HepG2 (cell line): ENCODE results near the gene ALKBH2. TPM values are rescaled to one million over a fixed set of nuclear protein-coding genes. Genes with fewer than 3 reads are reported as not detected.
A peak's percentile ranks its signal among the peaks of the same experiment; 100 is the strongest.

Experiments used
- ATAC-seq: fragments of 200-7000 bp; cut with Tn5 transposase; 3 replicates; pipeline ENCODE4 v1.9.1; 2020; ENCODE audit warnings: mild to moderate bottlenecking, moderate library complexity
- BruUV-seq: library from RNA; stranded (reverse); fragments of 400-500 nt; replicated peaks from 2 replicates; lab custom pipeline; 2021; lab: Mats Ljungman, UMichigan
- CTCF ChIA-PET: fragments of 300-600 bp; formaldehyde crosslinking; extraction: SDS; loops from one replicate; lab custom pipeline; 2021; ENCODE audit warnings: low total read pairs, inconsistent platforms, low intra/inter-chr PET ratio; lab: Yijun Ruan, JAX
- POLR2A ChIA-PET: fragments of 350-600 bp; sonication (Branson Sonifier 250); formaldehyde crosslinking; loops from one replicate; lab custom pipeline; 2020; ENCODE audit warnings: antibody characterized with exemption, inconsistent platforms; lab: Yijun Ruan, JAX
- DNase-seq: peaks from one replicate; pipeline ENCODE4 v3.0.0-alpha.2; 2015; ENCODE audit warnings: low spot score
- FAIRE-seq: peaks from 3 replicates; lab custom pipeline; 2011; peaks lifted over from hg19 to GRCh38; lab: Jason Lieb, UNC
- H2AFZ ChIP-seq: one replicate; pipeline ENCODE4 v1.6.1; 2011; ENCODE audit warnings: low read length, inconsistent platforms
- H3K27ac ChIP-seq: fragments of 300-600 bp; 3 replicates; pipeline ENCODE4 v1.8.0; 2011; ENCODE audit warnings: mixed run types, mild to moderate bottlenecking, mixed read lengths, low read length, inconsistent platforms; ENCODE audit not compliant: insufficient read depth; ENCODE audit errors: extremely low read length
- H3K27me3 ChIP-seq, 2 experiments: fragments of 200-600 bp in 1 of 2; 2 replicates in 1 of 2; 3 replicates in 1 of 2; pipeline versions ENCODE4 v1.6.0 to v1.8.0; 2011; ENCODE audit warnings: low read length in 2 of 2, mild to moderate bottlenecking in 2 of 2, moderate library complexity in 2 of 2, inconsistent platforms in 1 of 2; ENCODE audit not compliant: insufficient read depth in 2 of 2, control insufficient read depth in 1 of 2
- H3K36me3 ChIP-seq, 2 experiments: fragments of 200-600 bp in 1 of 2; replicated peaks in 1 of 2; 2 replicates in 1 of 2; 3 replicates in 1 of 2; pipeline versions ENCODE4 v1.5.1 to v1.8.0; 2011; ENCODE audit warnings: low read length in 2 of 2, inconsistent platforms in 1 of 2; ENCODE audit not compliant: insufficient read depth in 2 of 2, control insufficient read depth in 1 of 2
- H3K4me1 ChIP-seq: 2 replicates; pipeline ENCODE4 v1.5.1; 2012; ENCODE audit warnings: low read length, inconsistent platforms; ENCODE audit not compliant: insufficient read depth
- H3K4me2 ChIP-seq: 2 replicates; pipeline ENCODE4 v1.6.0; 2011; ENCODE audit warnings: low read depth, low read length, inconsistent platforms
- H3K4me3 ChIP-seq, 3 experiments: fragments of 200-600 bp in 1 of 3; sonication (generic), shearing (Covaris generic) in 1 of 3; replicated peaks in 1 of 3; 2 replicates each; pipeline ENCODE4 v1.5.1; 2011 to 2016; ENCODE audit warnings: low read length in 3 of 3, inconsistent platforms in 2 of 3, low read depth in 2 of 3, mild to moderate bottlenecking in 2 of 3, control low read depth in 1 of 3, mixed read lengths in 1 of 3; ENCODE audit not compliant: insufficient read depth in 1 of 3
- H3K79me2 ChIP-seq: one replicate; pipeline ENCODE4 v1.6.1; 2011; ENCODE audit warnings: low read length, inconsistent platforms; ENCODE audit not compliant: insufficient read depth
- H3K9ac ChIP-seq: 2 replicates; pipeline ENCODE4 v1.6.0; 2011; ENCODE audit warnings: mild to moderate bottlenecking, low read depth, low read length, inconsistent platforms; ENCODE audit not compliant: insufficient read depth
- H3K9me3 ChIP-seq: 2 replicates; pipeline ENCODE4 v1.5.1; 2012; ENCODE audit warnings: mild to moderate bottlenecking, low read length
- H4K20me1 ChIP-seq: 2 replicates; pipeline ENCODE4 v1.6.0; 2011; ENCODE audit warnings: inconsistent platforms, mild to moderate bottlenecking, low read length, moderate library complexity; ENCODE audit not compliant: insufficient read depth
- BCL6 ChIP-seq: IDR thresholded peaks from 2 replicates; pipeline ENCODE4 v1.6.1; 2016; ENCODE audit warnings: missing genetic modification reagents, missing compliant biosample characterization
- GLI4 ChIP-seq: sonication (generic); formaldehyde crosslinking; IDR thresholded peaks from 2 replicates; pipeline ENCODE4 v1.5.1; 2020; ENCODE audit warnings: missing genetic modification reagents, mild to moderate bottlenecking, moderate library complexity, borderline replicate concordance
- GPN1 ChIP-seq: sonication (generic); formaldehyde crosslinking; IDR thresholded peaks from 2 replicates; pipeline ENCODE4 v1.5.1; 2020; ENCODE audit warnings: missing genetic modification reagents, borderline replicate concordance
- MYC ChIP-seq: sonication (generic); formaldehyde crosslinking; IDR thresholded peaks from 2 replicates; pipeline ENCODE4 v1.9.0; 2021; ENCODE audit warnings: missing genetic modification reagents, borderline replicate concordance
- NFE2L1 ChIP-seq: sonication (generic); formaldehyde crosslinking; IDR thresholded peaks from 2 replicates; pipeline ENCODE4 v1.4.0; 2020; ENCODE audit warnings: missing genetic modification reagents, mild to moderate bottlenecking, borderline replicate concordance
- ZNF362 ChIP-seq: sonication (generic); formaldehyde crosslinking; IDR thresholded peaks from 2 replicates; pipeline ENCODE4 v1.4.0; 2020; ENCODE audit warnings: missing genetic modification reagents, mild to moderate bottlenecking, borderline replicate concordance
- WGBS: methylation state at CpG from one replicate; pipeline ENCODE4 v1.1.6; 2017; ENCODE audit warnings: low lambda C conversion rate; 5-methylcytosine and 5-hydroxymethylcytosine counted together
- in situ Hi-C: cut with HindIII; loops from 2 replicates; pipeline ENCODE4 v1.10.0; 2017; ENCODE audit warnings: low pct_unique_long_range_greater_than_20kb; ENCODE audit not compliant: extremely low pct_ligation_motif_present
- intact Hi-C: fragments of 100-400 bp; cut with micrococcal nuclease; formaldehyde crosslinking; loops from one replicate; pipeline ENCODE4 v1.10.0; 2022; ENCODE audit not compliant: unreplicated experiment
- polyA plus RNA-seq, 8 experiments: library from polyadenylated mRNA; depleted of rRNA in 3 of 8; stranded (reverse) in 7 of 8; unstranded in 1 of 8; fragments of >200 nt; fragmentation: Illumina TruSeq in 4 of 8; extraction: Trizol in 4 of 8; gene quantifications; 2 replicates each; pipeline versions ENCODE4 v1.2.1 to v1.2.3, GENCODE V29; 2011 to 2016; ENCODE audit warnings: low read depth in 4 of 8, missing spikeins in 1 of 8, mixed read lengths in 1 of 8; ENCODE audit not compliant: insufficient read depth in 1 of 8
- total RNA-seq, 5 experiments: library from RNA; depleted of rRNA; stranded (reverse); fragments of >200 nt; fragmentation: Illumina TruSeq; extraction: Trizol; gene quantifications; 2 replicates each; pipeline ENCODE4 v1.2.3, GENCODE V29; 2016; ENCODE audit warnings: low read depth in 1 of 5

Gene ALKBH2
- total and polyA plus RNA-seq, 2 of the 13 experiments (the other 11 are each of a cell fraction or from before 2014, with no cell fraction given): 21.0 to 40.5 TPM

- TF ChIP-seq GPN1 (CRISPR knock-in tag): no peak
- peak; percentile 99 for TF ChIP-seq MYC (CRISPR knock-in tag)
- TF ChIP-seq GLI4 (CRISPR knock-in tag): peak; percentile 88; the same call in 1 of the 2 replicates
- TF ChIP-seq, all 625 proteins: peak for 429
Observed at GRCh38 chr12:109093022-109093918, at the start of gene ALKBH2 (continued).

- no peak overlapping the region for H3K4me3 ChIP-seq
- no peak overlapping the region for H3K4me2 ChIP-seq
- H3K4me1 ChIP-seq: peaks cover 26% of the 10 kb centered on the region
- intact Hi-C loops (no loop called here), in situ Hi-C loops (no loop called here)
- no peak overlapping the region for H3K27ac ChIP-seq
- H3K9me3 ChIP-seq: no peaks in the 10 kb centered on the region
- no peak overlapping the region for H3K9ac ChIP-seq
- DNase-seq (no peak), ATAC-seq (no peak), FAIRE-seq (no peak)
- no peaks in the 10 kb centered on the region for H3K79me2 ChIP-seq
- H2AFZ ChIP-seq: no peak overlapping the region
- H3K36me3 ChIP-seq: no peaks in the 10 kb centered on the region
- ChIA-PET CTCF (no interaction called here), POLR2A (interaction anchor here (3.8 kb wide), 1 partner anchor 14 kb away, joined by 13 read pairs; no protein-coding TSS in a partner anchor)
- TF ChIP-seq ZNF362 (peak; percentile 34; the same call in 1 of the 2 replicates), BCL6 (CRISPR knock-in tag) (no peak), NFE2L1 (CRISPR knock-in tag) (no peak)
- 87% methylated on average over 4 of the region's 4 CpGs for WGBS
- H3K27me3 ChIP-seq: no peaks in the 10 kb centered on the region
- H4K20me1 ChIP-seq: no peaks in the 10 kb centered on the region
- no TSS peak for BruUV-seq
Observed at GRCh38 chr12:109140560-109140959, 47.3 kb upstream of the ALKBH2 start.
